Measurements from ENCODE around the gene TRPV3. TPM values are rescaled to one million over a fixed set of nuclear protein-coding genes. Genes with fewer than 3 reads are reported as not detected.

TRPV3 gene
- total RNA-seq, 4 donors from 2014 or later: 5.0 to 39.1 (median 16.5) TPM

DNA sequence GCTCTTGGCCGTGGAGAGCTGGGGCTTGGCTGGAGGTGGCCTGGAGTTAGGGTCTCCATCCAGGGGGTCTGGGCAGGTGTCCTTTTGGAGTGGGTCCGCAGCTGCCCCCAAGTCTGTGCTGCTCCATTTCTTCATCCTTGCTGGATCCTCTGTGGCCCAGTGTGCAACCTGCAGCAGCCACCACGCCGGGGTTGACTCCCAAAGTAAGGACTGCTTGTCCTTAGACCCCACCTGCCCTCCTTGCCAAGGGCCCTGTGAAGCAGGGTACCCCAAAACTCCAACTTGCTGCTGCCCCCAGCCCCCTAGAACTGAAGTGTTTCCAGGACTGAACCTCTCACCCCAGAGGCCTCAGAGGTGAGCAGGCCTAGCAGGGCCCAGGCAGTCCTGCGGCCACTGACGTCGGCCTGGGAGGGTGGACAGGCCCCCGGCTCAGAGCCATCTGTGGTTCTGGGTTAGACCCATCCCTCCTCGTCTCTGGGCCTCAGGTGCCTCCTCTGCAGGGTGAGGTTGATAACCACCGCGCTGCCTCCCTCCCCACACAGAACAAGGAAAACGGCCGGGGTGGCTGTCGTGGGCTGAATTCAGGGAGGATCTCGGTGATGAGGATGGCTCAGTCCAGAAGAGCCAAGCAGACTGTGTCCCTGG lies 34.7 kb upstream of the TRPV3 start:
- Histone ChIP-seq H3K27me3 (no peaks in the 10 kb centered on the region), H3K36me3 (peaks cover 0 to 49% (median 0%) of the 10 kb centered on the region in 3 donors), H3K27ac (no peak overlapping the region), H3K9me3 (no peaks in the 10 kb centered on the region), H3K4me1 (no peaks in the 10 kb centered on the region), H3K4me3 (no peak overlapping the region)
- DNase-seq: no peak
- TF ChIP-seq POLR2A (IDR thresholded peaks at IDR 0.05): no peak
- TF ChIP-seq, protein P1, sequence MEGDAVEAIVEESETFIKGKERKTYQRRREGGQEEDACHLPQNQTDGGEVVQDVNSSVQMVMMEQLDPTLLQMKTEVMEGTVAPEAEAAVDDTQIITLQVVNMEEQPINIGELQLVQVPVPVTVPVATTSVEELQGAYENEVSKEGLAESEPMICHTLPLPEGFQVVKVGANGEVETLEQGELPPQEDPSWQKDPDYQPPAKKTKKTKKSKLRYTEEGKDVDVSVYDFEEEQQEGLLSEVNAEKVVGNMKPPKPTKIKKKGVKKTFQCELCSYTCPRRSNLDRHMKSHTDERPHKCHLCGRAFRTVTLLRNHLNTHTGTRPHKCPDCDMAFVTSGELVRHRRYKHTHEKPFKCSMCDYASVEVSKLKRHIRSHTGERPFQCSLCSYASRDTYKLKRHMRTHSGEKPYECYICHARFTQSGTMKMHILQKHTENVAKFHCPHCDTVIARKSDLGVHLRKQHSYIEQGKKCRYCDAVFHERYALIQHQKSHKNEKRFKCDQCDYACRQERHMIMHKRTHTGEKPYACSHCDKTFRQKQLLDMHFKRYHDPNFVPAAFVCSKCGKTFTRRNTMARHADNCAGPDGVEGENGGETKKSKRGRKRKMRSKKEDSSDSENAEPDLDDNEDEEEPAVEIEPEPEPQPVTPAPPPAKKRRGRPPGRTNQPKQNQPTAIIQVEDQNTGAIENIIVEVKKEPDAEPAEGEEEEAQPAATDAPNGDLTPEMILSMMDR (IDR thresholded peaks at IDR 0.05): no peak

DNA sequence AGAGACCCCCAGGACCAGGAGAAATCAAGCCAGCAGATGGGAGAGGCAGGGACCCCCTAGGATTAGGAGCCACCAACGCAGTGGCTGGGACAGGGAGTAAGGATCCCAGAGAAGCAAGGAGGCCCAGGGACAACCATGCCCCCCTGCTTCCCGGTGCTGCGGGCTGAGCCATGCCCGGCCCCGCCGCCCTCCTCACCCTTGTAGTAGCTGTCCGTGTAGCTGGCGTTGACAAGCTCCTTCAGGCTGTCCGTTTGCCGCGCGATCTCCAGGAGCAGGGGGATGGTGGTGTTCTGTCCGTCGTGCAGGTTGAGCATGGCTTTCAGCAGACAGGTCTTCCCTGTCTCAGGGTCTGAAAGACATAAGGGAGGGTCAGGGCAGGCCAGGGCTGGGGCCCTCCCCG lies 33.2 kb upstream of the TRPV3 start:
- Histone ChIP-seq H3K4me3 (no peak overlapping the region), H3K9me3 (no peaks in the 10 kb centered on the region), H3K36me3 (peaks cover 0 to 63% (median 0%) of the 10 kb centered on the region in 3 donors), H3K4me1 (no peaks in the 10 kb centered on the region), H3K27ac (no peak overlapping the region), H3K27me3 (no peaks in the 10 kb centered on the region)
- TF ChIP-seq, protein P1 (IDR thresholded peaks at IDR 0.05): no peak
- TF ChIP-seq POLR2A (IDR thresholded peaks at IDR 0.05): no peak
- no peak for DNase-seq

DNA sequence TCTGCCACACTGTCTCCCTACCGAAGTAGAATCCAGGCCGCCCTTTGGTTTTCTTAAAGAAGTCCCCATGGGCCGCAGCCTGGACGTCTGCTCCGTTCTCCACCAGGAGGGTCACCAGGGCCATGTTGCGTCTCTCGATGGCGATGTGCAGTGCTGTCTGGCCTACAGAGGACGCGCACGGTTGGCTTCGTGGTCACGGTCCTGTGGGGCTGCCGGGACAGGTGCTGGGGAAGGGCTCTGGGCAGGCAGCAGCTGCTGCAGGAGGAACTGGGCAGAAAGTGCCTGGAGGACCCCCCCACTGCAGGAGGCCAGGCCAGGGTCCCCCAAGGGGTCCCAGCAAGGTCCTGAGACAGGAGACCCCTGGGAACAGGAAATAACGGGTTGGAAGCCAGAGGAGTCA lies 32.6 kb upstream of the TRPV3 start:
- DNase-seq: no peak
- peaks cover 0 to 68% (median 0%) of the 10 kb centered on the region in 3 donors for H3K36me3 ChIP-seq

DNA sequence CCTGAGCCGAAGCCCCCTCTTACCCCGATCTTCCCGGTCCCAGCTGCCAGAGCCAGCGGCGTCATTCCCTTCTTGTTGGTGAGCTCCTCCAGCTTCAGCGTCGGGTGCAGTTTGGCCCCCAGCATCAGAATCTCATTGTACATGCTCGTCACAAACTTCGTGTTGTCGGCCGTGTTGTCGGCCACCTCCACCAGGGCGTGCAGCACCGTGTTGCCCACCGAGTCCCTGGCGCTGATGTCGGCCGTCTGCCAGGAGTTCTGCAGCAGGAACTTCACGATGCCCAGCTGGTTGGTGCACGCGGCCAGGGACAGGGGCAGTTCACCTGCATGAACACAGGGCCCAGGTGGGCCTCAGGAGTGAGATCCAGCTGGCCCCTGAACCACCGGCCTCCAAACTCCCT lies 32.2 kb upstream of the TRPV3 start:
- H3K4me3 ChIP-seq: no peak overlapping the region

More for the DNA sequence above, 32.6 kb upstream of the TRPV3 start:
- H3K4me1 ChIP-seq: no peaks in the 10 kb centered on the region
- no peak overlapping the region for H3K27ac ChIP-seq
- H3K9me3 ChIP-seq: no peaks in the 10 kb centered on the region
- H3K4me3 ChIP-seq: no peak overlapping the region
- no peaks in the 10 kb centered on the region for H3K27me3 ChIP-seq
- TF ChIP-seq POLR2A (IDR thresholded peaks at IDR 0.05): no peak
- TF ChIP-seq, protein P1 (IDR thresholded peaks at IDR 0.05): no peak

DNA sequence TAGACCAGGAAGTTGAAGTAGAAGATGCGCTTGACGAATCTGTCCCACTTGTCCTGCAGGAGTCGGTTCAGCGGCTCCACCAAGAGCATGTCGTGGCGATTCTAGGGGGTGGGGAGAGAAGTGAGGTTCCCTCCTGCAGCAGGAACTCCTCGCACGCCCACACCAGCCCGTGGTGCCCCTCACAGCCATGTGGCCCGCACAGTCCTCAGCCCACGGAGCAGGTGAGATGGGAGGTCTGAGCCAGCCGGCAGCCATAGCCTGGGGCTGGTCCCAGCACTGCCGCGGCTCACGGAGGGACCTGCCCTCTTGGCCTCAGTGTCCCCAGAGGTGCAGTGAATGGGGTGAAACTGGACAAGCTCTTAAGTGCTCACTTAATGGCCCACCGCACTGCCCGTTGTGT lies 28.2 kb upstream of the TRPV3 start:
- no peak overlapping the region for H3K4me3 ChIP-seq
- H3K27me3 ChIP-seq: no peaks in the 10 kb centered on the region
- no peaks in the 10 kb centered on the region for H3K9me3 ChIP-seq
- H3K4me1 ChIP-seq: no peaks in the 10 kb centered on the region
- no peak overlapping the region for H3K27ac ChIP-seq
- TF ChIP-seq, protein P1 (IDR thresholded peaks at IDR 0.05): no peak
- TF ChIP-seq POLR2A (IDR thresholded peaks at IDR 0.05): no peak
- peaks cover 0 to 70% (median 0%) of the 10 kb centered on the region in 3 donors for H3K36me3 ChIP-seq
- no peak for DNase-seq

More for the DNA sequence above, 32.2 kb upstream of the TRPV3 start:
- Histone ChIP-seq H3K9me3 (no peaks in the 10 kb centered on the region), H3K4me1 (no peaks in the 10 kb centered on the region), H3K27ac (no peak overlapping the region), H3K36me3 (peaks cover 0 to 73% (median 0%) of the 10 kb centered on the region in 3 donors), H3K27me3 (no peaks in the 10 kb centered on the region)
- no peak for DNase-seq
- no peak for TF ChIP-seq POLR2A (IDR thresholded peaks at IDR 0.05)
- TF ChIP-seq, protein P1 (IDR thresholded peaks at IDR 0.05): no peak

Data from Peyer's patch (tissue), 4 donors.